HepG2 (cell line): Measurements from ENCODE around the gene CDK14. TPM values are rescaled to one million over a fixed set of nuclear protein-coding genes. Genes with fewer than 3 reads are reported as not detected.

Source experiments
- ATAC-seq: fragments of 200-7000 bp; cut with Tn5 transposase; 3 replicates; pipeline ENCODE4 v1.9.1; 2020; ENCODE audit warnings: mild to moderate bottlenecking, moderate library complexity
- BruUV-seq: library from RNA; stranded (reverse); fragments of 400-500 nt; replicated peaks from 2 replicates; lab custom pipeline; 2021; lab: Mats Ljungman, UMichigan
- CTCF ChIA-PET: fragments of 300-600 bp; formaldehyde crosslinking; extraction: SDS; loops from one replicate; lab custom pipeline; 2021; ENCODE audit warnings: low total read pairs, inconsistent platforms, low intra/inter-chr PET ratio; lab: Yijun Ruan, JAX
- POLR2A ChIA-PET: fragments of 350-600 bp; sonication (Branson Sonifier 250); formaldehyde crosslinking; loops from one replicate; lab custom pipeline; 2020; ENCODE audit warnings: antibody characterized with exemption, inconsistent platforms; lab: Yijun Ruan, JAX
- DNase-seq: peaks from one replicate; pipeline ENCODE4 v3.0.0-alpha.2; 2015; ENCODE audit warnings: low spot score
- FAIRE-seq: peaks from 3 replicates; lab custom pipeline; 2011; peaks lifted over from hg19 to GRCh38; lab: Jason Lieb, UNC
- H2AFZ ChIP-seq: one replicate; pipeline ENCODE4 v1.6.1; 2011; ENCODE audit warnings: low read length, inconsistent platforms
- H3K27ac ChIP-seq: fragments of 300-600 bp; 3 replicates; pipeline ENCODE4 v1.8.0; 2011; ENCODE audit warnings: mixed run types, mild to moderate bottlenecking, mixed read lengths, low read length, inconsistent platforms; ENCODE audit not compliant: insufficient read depth; ENCODE audit errors: extremely low read length
- H3K27me3 ChIP-seq, 2 experiments: fragments of 200-600 bp in 1 of 2; 2 replicates in 1 of 2; 3 replicates in 1 of 2; pipeline versions ENCODE4 v1.6.0 to v1.8.0; 2011; ENCODE audit warnings: low read length in 2 of 2, mild to moderate bottlenecking in 2 of 2, moderate library complexity in 2 of 2, inconsistent platforms in 1 of 2; ENCODE audit not compliant: insufficient read depth in 2 of 2, control insufficient read depth in 1 of 2
- H3K36me3 ChIP-seq, 2 experiments: fragments of 200-600 bp in 1 of 2; replicated peaks in 1 of 2; 2 replicates in 1 of 2; 3 replicates in 1 of 2; pipeline versions ENCODE4 v1.5.1 to v1.8.0; 2011; ENCODE audit warnings: low read length in 2 of 2, inconsistent platforms in 1 of 2; ENCODE audit not compliant: insufficient read depth in 2 of 2, control insufficient read depth in 1 of 2
- H3K4me1 ChIP-seq: 2 replicates; pipeline ENCODE4 v1.5.1; 2012; ENCODE audit warnings: low read length, inconsistent platforms; ENCODE audit not compliant: insufficient read depth
- H3K4me2 ChIP-seq: 2 replicates; pipeline ENCODE4 v1.6.0; 2011; ENCODE audit warnings: low read depth, low read length, inconsistent platforms
- H3K4me3 ChIP-seq, 3 experiments: fragments of 200-600 bp in 1 of 3; sonication (generic), shearing (Covaris generic) in 1 of 3; replicated peaks in 1 of 3; 2 replicates each; pipeline ENCODE4 v1.5.1; 2011 to 2016; ENCODE audit warnings: low read length in 3 of 3, inconsistent platforms in 2 of 3, low read depth in 2 of 3, mild to moderate bottlenecking in 2 of 3, control low read depth in 1 of 3, mixed read lengths in 1 of 3; ENCODE audit not compliant: insufficient read depth in 1 of 3
- H3K79me2 ChIP-seq: one replicate; pipeline ENCODE4 v1.6.1; 2011; ENCODE audit warnings: low read length, inconsistent platforms; ENCODE audit not compliant: insufficient read depth
- H3K9ac ChIP-seq: 2 replicates; pipeline ENCODE4 v1.6.0; 2011; ENCODE audit warnings: mild to moderate bottlenecking, low read depth, low read length, inconsistent platforms; ENCODE audit not compliant: insufficient read depth
- H3K9me3 ChIP-seq: 2 replicates; pipeline ENCODE4 v1.5.1; 2012; ENCODE audit warnings: mild to moderate bottlenecking, low read length
- H4K20me1 ChIP-seq: 2 replicates; pipeline ENCODE4 v1.6.0; 2011; ENCODE audit warnings: inconsistent platforms, mild to moderate bottlenecking, low read length, moderate library complexity; ENCODE audit not compliant: insufficient read depth
- CENPBD1 ChIP-seq: sonication (generic); formaldehyde crosslinking; IDR thresholded peaks from 2 replicates; pipeline ENCODE4 v1.8.0; 2022; ENCODE audit warnings: missing genetic modification reagents, low read depth, mild to moderate bottlenecking, borderline replicate concordance
- GFI1 ChIP-seq: sonication (generic); formaldehyde crosslinking; IDR thresholded peaks from 2 replicates; pipeline ENCODE4 v1.5.0; 2020; ENCODE audit warnings: missing genetic modification reagents, mild to moderate bottlenecking, borderline replicate concordance
- JUNB ChIP-seq: sonication (generic); formaldehyde crosslinking; IDR thresholded peaks from 2 replicates; pipeline ENCODE4 v1.8.0; 2022; ENCODE audit warnings: missing genetic modification reagents, mild to moderate bottlenecking, borderline replicate concordance
- SKI ChIP-seq: fragments of 450-650 bp; IDR thresholded peaks from one replicate; pipeline ENCODE4 v1.6.1; 2018; ENCODE audit warnings: mild to moderate bottlenecking; ENCODE audit not compliant: partially characterized antibody
- SMAD9 ChIP-seq: sonication (generic); formaldehyde crosslinking; IDR thresholded peaks from 2 replicates; pipeline ENCODE4 v1.5.1; 2020; ENCODE audit warnings: mild to moderate bottlenecking, missing genetic modification reagents
- ZNF383 ChIP-seq: sonication (generic); formaldehyde crosslinking; IDR thresholded peaks from 2 replicates; pipeline ENCODE4 v1.4.0; 2020; ENCODE audit warnings: missing genetic modification reagents, mild to moderate bottlenecking, borderline replicate concordance
- WGBS: methylation state at CpG from one replicate; pipeline ENCODE4 v1.1.6; 2017; ENCODE audit warnings: low lambda C conversion rate; 5-methylcytosine and 5-hydroxymethylcytosine counted together
- in situ Hi-C: cut with HindIII; loops from 2 replicates; pipeline ENCODE4 v1.10.0; 2017; ENCODE audit warnings: low pct_unique_long_range_greater_than_20kb; ENCODE audit not compliant: extremely low pct_ligation_motif_present
- intact Hi-C: fragments of 100-400 bp; cut with micrococcal nuclease; formaldehyde crosslinking; loops from one replicate; pipeline ENCODE4 v1.10.0; 2022; ENCODE audit not compliant: unreplicated experiment
- polyA plus RNA-seq, 8 experiments: library from polyadenylated mRNA; depleted of rRNA in 3 of 8; stranded (reverse) in 7 of 8; unstranded in 1 of 8; fragments of >200 nt; fragmentation: Illumina TruSeq in 4 of 8; extraction: Trizol in 4 of 8; gene quantifications; 2 replicates each; pipeline versions ENCODE4 v1.2.1 to v1.2.3, GENCODE V29; 2011 to 2016; ENCODE audit warnings: low read depth in 4 of 8, missing spikeins in 1 of 8, mixed read lengths in 1 of 8; ENCODE audit not compliant: insufficient read depth in 1 of 8
- total RNA-seq, 5 experiments: library from RNA; depleted of rRNA; stranded (reverse); fragments of >200 nt; fragmentation: Illumina TruSeq; extraction: Trizol; gene quantifications; 2 replicates each; pipeline ENCODE4 v1.2.3, GENCODE V29; 2016; ENCODE audit warnings: low read depth in 1 of 5
- TF ChIP-seq, protein P1 (sequence below): sonication (generic); formaldehyde crosslinking; IDR thresholded peaks from 2 replicates; pipeline ENCODE4 v1.4.0; 2020; ENCODE audit warnings: mild to moderate bottlenecking, missing genetic modification reagents

Gene CDK14
- total and polyA plus RNA-seq, 2 of the 13 experiments (the other 11 are each of a cell fraction or from before 2014, with no cell fraction given), result 0.26 to 0.71 TPM

DNA sequence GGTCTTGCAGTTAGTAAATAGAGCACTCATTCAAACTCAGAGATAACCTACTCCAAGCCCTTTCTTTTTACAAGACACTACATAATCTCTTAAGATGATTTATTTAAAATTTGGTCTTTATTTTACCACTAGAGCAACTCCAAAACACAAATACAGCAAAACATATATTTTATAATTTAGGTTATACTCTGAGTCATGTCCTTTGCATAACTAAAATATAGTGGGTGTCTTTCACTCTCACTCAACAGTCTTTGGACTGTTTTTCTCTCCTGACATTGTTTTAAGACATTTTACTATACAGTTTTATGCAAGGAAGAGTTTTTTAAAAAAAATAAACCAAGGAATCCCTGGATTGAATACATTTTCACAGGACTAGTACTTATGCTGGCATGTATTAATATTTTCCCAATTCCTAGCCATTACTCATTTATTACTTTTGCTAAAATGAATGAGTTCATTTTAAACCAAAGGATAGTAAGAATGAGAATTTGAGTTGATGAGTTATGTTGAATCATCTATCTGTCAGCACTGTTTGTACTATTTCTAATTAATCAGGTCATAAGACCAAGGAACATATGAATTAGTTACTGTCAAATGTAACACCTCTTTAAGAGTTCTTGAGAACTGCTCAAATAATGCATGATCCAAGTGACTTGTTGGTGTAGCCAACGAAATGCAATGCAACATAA is 365.1 kb downstream of the CDK14 start:
- Histone ChIP-seq H3K27me3 (no peaks in the 10 kb centered on the region), H3K79me2 (no peaks in the 10 kb centered on the region), H4K20me1 (no peaks in the 10 kb centered on the region), H3K9ac (no peak overlapping the region), H3K36me3 (no peaks in the 10 kb centered on the region), H2AFZ (no peak overlapping the region), H3K4me2 (no peak overlapping the region), H3K4me3 (no peak overlapping the region), H3K9me3 (no peaks in the 10 kb centered on the region), H3K4me1 (no peaks in the 10 kb centered on the region), H3K27ac (no peak overlapping the region)
- 0% methylated on average over 1 of the region's 1 CpG for WGBS
- in situ Hi-C loops (no loop called here), intact Hi-C loops (no loop called here)
- no TSS peak for BruUV-seq
- DNase-seq, result no peak
- ChIA-PET CTCF (no interaction called here), POLR2A (no interaction called here)
- no peak for ATAC-seq
- no peak for FAIRE-seq
- TF ChIP-seq GFI1 (CRISPR knock-in tag) (no peak), ZNF383 (CRISPR knock-in tag) (no peak)

GRCh38 chr7:90965211-90965610 is 369.1 kb downstream of the CDK14 start:
- intact Hi-C loops (no loop called here), in situ Hi-C loops (no loop called here)
- FAIRE-seq (no peak), ATAC-seq (no peak), DNase-seq (no peak)
- 9% methylated on average over 2 of the region's 2 CpGs for WGBS
- no peaks in the 10 kb centered on the region for H3K4me1 ChIP-seq
- no peak overlapping the region for H3K9ac ChIP-seq
- no TSS peak for BruUV-seq
- no peak overlapping the region for H3K4me2 ChIP-seq
- no peaks in the 10 kb centered on the region for H3K79me2 ChIP-seq
- H3K27ac ChIP-seq, result no peak overlapping the region
- ChIA-PET CTCF (no interaction called here), POLR2A (no interaction called here)
- H3K27me3 ChIP-seq, result no peaks in the 10 kb centered on the region
- no peaks in the 10 kb centered on the region for H4K20me1 ChIP-seq
- no peak overlapping the region for H2AFZ ChIP-seq
- no peaks in the 10 kb centered on the region for H3K36me3 ChIP-seq
- no peaks in the 10 kb centered on the region for H3K9me3 ChIP-seq
- H3K4me3 ChIP-seq, result no peak overlapping the region
- TF ChIP-seq CENPBD1 (CRISPR knock-in tag) (no peak), SMAD9 (CRISPR knock-in tag) (no peak), SKI (no peak), JUNB (CRISPR knock-in tag) (no peak)
- TF ChIP-seq, protein P1, sequence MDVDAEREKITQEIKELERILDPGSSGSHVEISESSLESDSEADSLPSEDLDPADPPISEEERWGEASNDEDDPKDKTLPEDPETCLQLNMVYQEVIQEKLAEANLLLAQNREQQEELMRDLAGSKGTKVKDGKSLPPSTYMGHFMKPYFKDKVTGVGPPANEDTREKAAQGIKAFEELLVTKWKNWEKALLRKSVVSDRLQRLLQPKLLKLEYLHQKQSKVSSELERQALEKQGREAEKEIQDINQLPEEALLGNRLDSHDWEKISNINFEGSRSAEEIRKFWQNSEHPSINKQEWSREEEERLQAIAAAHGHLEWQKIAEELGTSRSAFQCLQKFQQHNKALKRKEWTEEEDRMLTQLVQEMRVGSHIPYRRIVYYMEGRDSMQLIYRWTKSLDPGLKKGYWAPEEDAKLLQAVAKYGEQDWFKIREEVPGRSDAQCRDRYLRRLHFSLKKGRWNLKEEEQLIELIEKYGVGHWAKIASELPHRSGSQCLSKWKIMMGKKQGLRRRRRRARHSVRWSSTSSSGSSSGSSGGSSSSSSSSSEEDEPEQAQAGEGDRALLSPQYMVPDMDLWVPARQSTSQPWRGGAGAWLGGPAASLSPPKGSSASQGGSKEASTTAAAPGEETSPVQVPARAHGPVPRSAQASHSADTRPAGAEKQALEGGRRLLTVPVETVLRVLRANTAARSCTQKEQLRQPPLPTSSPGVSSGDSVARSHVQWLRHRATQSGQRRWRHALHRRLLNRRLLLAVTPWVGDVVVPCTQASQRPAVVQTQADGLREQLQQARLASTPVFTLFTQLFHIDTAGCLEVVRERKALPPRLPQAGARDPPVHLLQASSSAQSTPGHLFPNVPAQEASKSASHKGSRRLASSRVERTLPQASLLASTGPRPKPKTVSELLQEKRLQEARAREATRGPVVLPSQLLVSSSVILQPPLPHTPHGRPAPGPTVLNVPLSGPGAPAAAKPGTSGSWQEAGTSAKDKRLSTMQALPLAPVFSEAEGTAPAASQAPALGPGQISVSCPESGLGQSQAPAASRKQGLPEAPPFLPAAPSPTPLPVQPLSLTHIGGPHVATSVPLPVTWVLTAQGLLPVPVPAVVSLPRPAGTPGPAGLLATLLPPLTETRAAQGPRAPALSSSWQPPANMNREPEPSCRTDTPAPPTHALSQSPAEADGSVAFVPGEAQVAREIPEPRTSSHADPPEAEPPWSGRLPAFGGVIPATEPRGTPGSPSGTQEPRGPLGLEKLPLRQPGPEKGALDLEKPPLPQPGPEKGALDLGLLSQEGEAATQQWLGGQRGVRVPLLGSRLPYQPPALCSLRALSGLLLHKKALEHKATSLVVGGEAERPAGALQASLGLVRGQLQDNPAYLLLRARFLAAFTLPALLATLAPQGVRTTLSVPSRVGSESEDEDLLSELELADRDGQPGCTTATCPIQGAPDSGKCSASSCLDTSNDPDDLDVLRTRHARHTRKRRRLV, result no peak
